GM19468 (cell line): ENCODE data around the gene ZNF614.
"Not testable (repeated sequence)": the region's sequence is repeated elsewhere in the genome, so short reads cannot be mapped to it uniquely, and the experiment has no call there.

Experiments used
- ATAC-seq: cut with Tn5 transposase; IDR thresholded peaks from one replicate; pipeline ENCODE4 v1.9.1; 2021; ENCODE audit warnings: mild to moderate bottlenecking, moderate library complexity, moderate number of reproducible peaks; ENCODE audit not compliant: unreplicated experiment; ENCODE audit errors: extremely low read depth

The ZNF614 gene

DNA sequence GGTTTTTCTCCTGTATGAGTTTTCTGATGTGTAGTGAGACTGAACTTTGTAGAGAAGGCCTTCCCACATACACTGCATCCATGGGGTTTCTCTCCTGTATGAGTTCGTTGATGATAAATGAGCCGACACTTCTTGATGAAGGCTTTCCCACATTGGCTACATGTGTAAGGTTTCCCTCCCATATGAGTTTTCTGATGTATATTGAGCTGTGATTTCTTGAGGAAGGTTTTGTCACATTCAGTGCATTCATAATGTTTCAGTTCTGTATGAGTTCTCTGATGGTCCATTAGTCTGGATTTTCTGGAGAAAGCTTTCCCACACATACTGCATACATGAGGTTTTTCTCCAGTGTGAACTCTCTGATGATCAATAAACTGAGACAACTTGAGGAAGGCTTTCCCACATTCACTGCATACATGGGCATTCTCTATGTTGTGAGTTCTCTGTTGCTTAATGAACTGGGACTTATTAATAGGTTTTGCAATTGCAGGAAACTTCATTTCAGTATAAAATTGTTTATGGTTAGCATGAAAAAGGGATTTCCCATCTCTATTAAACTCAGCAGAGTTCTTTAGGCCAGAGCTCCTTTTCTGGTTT lies 34.0 kb downstream of the ZNF614 start:
- ATAC-seq: no peak

DNA sequence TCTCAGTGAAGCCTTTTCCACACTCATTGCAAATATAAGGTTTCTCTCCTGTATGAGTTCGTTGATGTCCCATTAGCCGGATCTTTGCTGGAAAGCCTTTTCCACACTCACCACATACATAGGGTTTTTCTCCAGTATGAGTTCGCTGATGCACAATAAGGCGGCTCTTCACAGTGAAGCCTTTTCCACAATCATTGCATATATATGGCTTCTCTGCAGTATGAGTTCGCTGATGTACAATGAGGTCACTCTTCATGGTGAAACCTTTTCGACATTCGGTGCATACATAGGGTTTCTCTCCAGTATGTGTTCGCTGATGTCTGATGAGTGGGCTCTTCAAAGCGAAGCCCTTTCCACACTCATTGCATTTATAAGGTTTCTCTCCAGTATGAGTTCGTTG lies 34.8 kb downstream of the ZNF614 start:
- ATAC-seq: no peak

DNA sequence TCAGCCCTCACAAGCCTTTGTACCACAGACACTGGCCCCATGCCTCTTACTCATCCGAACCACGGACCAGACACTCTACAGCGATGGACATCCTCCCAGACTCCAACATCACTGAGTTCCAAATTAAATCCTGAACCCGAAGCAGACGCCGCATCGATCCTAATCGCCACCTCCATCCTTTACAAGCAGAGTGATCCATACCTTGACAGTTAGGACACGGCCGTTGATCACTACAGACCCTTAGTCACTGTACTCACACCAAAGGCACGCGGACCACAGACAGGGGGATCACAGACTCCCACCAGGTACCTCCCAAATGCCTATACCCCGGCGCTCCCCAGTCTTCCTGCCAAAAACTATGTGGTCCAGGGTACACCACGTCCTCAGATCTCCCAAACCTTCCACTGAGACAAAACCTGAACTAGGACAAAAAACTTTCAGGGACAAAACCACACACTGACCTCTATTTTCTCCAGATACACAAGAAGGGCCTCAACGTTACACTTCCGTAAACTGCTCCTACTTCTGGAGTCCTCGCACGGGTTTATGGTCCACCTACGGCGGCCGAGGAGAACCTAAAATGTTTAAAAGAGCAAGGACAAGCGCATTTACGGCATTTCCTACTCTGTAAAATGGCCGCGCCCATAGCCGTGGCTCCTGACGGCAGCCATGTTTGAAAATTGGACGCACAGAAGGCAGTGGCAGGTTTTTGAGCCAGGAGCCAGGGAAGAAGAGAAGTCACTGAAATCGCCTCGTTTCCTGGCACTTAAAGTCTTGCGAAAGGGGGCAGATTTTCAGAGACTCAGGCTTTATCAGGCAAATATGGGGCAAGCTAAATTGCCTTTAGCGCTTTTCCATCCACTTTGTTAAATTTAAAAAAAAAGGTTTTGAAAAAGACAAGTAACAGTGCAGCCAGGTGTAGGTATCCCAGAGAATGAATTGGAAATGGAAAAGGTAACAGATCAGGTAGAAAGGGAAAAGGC lies 41.6 kb downstream of the ZNF614 start, which contains the start of gene ZNF350:
TSS of gene ZNF350 (minus strand) at position 532 of the 983 bp plus-strand sequence. CDS start 12,480 bp downstream, outside the sequence.
- peak; percentile 81 for ATAC-seq

DNA sequence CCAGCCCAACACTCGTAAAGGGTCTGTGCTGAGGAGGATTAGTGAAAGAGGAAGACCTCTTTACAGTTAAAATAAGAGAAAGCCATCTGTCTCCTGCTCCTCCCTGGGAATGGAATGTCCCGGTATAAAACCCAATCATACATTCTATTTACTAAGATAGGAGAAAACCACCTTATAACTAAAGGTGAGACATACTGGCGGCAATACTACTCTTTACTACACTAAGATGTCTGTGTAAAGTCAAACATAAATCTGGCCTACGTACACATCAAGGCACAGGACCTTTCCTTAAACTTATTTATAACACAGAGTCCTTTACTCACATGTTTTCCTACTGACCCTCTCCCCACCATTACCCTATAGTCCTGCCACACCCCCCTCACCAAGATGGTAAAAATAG lies 44.8 kb downstream of the ZNF614 start:
- no peak for ATAC-seq

DNA sequence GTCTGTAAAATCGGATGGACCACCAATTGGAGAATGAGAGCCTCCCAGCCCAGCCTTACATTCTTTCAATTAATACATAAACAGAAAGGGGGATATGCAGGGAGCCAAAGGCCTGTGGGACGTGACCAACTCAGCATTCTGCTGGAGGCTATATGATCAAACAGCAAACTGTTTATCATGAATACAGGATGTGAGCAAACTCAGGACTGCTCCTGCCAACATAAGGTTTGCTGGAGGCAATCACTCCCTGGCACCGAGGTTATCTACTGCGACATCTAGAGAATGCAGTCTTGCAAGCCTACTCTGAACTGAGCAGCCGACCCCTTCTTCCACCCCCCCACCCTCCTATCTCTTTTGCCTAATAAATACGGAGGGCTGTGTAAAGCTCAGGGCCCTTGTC lies 47.3 kb downstream of the ZNF614 start:
- ATAC-seq: not testable (repeated sequence)

DNA sequence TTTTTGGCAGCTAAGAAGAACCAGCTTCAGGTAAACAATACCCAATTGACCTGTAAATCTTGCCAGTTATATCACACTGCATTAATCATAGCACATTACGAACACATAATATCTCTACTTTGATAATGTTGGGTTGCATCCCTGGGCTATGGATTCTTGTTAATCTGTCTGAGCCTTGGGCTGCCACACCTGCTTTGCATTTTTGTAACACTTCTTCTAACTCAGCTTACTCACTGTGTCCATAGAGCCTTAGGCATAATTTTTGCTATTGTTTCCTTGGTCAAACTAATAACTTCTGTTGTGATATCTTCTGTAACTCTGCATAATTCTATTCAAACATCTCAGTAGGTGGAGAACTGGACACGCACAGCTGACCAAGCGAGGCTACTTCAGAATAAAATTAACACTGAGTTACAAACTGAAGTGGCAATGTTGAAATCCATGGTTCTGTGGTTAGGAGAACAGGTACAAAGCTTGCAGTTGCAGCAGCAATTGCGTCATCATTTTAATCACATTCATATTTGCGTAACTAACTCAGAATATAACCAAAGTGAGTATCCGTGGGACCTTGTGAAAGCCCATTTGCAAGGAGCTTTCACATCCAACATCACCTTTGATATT lies 48.0 kb downstream of the ZNF614 start:
- ATAC-seq: no peak

DNA sequence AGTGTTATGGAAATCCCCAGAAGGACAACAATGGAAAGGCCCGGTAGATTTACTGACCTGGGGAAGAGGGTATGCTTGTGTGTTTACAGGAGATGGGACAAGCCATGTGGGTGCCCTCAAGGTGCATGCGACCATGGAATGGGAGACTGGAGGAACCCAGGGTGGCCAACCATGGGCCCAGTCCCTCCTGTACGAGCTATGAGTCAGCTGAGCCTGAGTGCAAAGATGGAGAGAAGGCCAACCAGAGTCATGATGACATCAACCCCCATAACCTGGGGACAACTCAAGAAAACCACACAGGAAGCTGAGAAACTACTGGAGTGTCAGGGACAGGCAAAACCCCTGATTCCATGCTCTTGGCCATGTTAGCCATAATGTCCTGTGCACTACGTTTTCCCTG lies 49.3 kb downstream of the ZNF614 start:
- no peak for ATAC-seq

DNA sequence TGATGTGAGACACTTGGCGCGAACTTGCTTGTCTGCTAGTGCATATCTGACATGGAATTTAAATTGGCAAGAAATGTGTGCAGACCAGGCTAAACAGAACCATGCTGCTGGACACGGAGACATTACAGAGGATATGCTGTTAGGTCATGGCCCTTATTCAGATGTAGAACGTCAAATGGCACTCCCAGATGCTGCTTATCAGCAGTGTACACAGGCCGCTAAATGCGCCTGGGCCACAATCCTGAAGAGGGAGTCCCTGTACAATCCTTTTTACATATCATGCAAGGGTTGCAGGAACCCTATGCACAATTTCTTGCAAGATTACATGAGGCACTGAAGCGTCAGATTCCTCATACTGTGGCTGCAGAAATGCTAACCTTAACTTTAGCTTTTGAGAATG lies 50.8 kb downstream of the ZNF614 start:
- ATAC-seq: no peak

DNA sequence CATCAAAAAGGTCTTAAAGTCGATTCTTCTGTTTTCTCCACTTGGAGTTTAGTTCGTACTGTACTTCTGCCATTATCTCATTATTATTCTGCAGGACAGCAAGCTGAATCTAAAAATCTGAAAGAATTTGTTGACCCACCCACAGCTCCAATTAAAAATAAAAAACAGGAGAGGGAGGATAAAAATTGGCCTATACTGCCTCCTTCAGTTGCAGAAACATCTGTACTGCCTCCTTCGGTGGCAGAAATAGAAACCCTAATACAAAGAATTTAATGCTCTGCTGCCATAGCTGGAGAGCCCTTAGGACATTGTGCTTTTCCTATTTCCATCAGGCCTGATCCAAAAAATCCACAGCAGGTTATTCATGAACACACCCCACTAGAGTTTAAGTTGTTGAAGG lies 51.3 kb downstream of the ZNF614 start:
- no peak for ATAC-seq

DNA sequence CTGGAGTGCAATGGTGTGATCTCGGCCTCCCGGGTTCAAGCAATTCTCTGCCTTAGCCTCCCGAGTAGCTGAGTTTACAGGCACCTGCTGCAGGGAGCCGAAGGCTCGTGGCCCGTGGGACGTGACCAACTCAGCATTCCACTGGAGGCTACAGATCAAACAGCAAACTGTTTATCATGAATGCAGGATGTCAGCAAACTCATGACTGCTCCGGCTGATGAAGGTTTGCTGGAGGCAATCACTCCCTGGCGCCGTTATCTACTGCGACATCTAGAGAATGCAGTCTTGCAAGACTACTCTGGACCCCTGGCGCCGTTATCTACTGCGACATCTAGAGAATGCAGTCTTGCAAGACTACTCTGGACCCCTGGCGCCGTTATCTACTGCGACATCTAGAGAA lies 52.4 kb downstream of the ZNF614 start:
- ATAC-seq: not testable (repeated sequence)

DNA sequence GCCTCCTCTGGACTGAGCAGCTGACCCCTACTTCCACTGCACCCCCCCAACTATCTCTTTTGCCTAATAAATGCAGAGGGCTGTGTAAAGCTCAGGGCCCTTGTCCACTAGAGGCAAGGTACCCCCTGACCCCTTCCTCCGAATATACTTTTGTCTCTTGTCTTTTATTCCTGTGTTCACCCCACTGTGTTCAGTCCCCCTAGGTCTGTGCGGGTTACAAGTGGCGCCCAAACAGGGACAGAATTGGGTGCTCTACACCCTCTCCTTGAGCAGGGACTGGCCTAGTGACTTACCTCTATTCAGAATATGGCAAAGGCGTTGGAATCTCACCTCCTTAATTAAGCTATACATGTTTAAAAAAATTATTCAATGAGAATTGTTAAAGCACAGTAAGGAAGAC lies 56.6 kb downstream of the ZNF614 start:
- ATAC-seq: no peak

DNA sequence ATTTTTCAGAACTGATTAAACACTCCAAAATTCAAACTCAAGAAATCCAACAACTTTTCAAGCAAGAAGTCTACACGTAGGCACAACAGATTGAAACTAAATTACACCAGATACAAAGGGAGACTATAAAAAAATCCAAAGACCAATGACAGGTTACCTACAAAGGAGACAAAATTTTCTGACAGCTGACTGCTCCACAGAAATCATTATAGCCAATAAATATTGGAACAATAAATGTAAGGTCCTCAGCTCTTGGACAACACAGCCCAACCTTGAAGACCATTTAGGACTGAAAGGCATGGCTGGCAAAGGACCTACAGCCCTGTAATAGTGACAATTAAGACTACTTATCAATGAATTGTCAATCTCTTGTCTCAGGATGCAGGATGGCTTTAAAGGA lies 57.5 kb downstream of the ZNF614 start:
- ATAC-seq: no peak

DNA sequence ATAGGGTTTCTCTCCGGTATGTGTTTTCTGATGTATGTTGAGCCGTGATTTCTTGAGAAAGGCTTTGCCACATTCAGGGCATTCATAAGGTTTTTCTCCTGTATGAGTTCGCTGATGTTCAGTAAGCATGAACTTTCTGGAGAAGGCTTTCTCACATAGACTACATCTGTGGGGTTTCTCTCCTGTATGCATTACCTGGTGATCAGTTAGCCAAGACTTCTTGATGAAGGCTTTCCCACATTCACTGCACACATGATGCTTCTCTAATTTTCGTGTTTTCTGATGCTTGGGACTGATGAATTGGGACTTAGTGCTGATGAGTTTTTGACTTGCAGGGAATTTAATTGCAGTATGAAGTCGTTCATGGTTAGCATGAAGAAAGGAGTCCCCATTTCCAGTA lies 62.6 kb downstream of the ZNF614 start:
- ATAC-seq: no peak
